CD4-positive, alpha-beta memory T cell (primary cell): ENCODE results near the gene VASH1. TPM values are rescaled to one million over a fixed set of nuclear protein-coding genes. Genes with fewer than 3 reads are reported as not detected.
"Not testable (repeated sequence)": the region's sequence is repeated elsewhere in the genome, so short reads cannot be mapped to it uniquely, and the experiment has no call there.

Experiments
- CTCF ChIA-PET: fragments of 350-600 bp; sonication (Branson Sonifier 250); formaldehyde crosslinking; loops from one replicate; lab custom pipeline; 2021; ENCODE audit warnings: inconsistent platforms; ENCODE audit not compliant: partially characterized antibody; lab: Charles Lee
- POLR2A ChIA-PET: fragments of 350-600 bp; sonication (Branson Sonifier 250); formaldehyde crosslinking; loops from one replicate; lab custom pipeline; 2021; ENCODE audit not compliant: partially characterized antibody; lab: Charles Lee
- DNase-seq, 5 donors: peaks; one replicate each; pipeline versions ENCODE4 v3.0.0 to v3.0.0-alpha.2; 2020 to 2022; ENCODE audit warnings: mixed read lengths in 1 of 5
- H3K27ac ChIP-seq: one replicate; pipeline ENCODE4 v1.7.0; 2013; ENCODE audit warnings: low read depth, low read length
- H3K27me3 ChIP-seq: 2 replicates; pipeline ENCODE4 v1.7.0; 2013; ENCODE audit warnings: mild to moderate bottlenecking, low read length, moderate library complexity; ENCODE audit not compliant: insufficient read depth
- H3K36me3 ChIP-seq: 2 replicates; pipeline ENCODE4 v1.7.0; 2013; ENCODE audit warnings: mild to moderate bottlenecking, low read length, moderate library complexity; ENCODE audit not compliant: insufficient read depth
- H3K4me1 ChIP-seq: 2 replicates; pipeline ENCODE4 v1.7.0; 2013; ENCODE audit warnings: mild to moderate bottlenecking, low read length, moderate library complexity; ENCODE audit not compliant: insufficient read depth
- H3K4me3 ChIP-seq, 2 donors: one replicate each; pipeline ENCODE4 v1.7.0; 2013; ENCODE audit warnings: low read length in 2 of 2, mild to moderate bottlenecking in 1 of 2
- H3K9me3 ChIP-seq, 2 donors: one replicate each; pipeline ENCODE4 v1.7.0; 2013; ENCODE audit warnings: low read length in 2 of 2, control low read depth in 1 of 2; ENCODE audit not compliant: control insufficient read depth in 1 of 2
- H3K27ac Mint-ChIP-seq, 7 donors: one replicate each; pipeline ENCODE4 v1.8.0; 2020 to 2021; ENCODE audit warnings: mixed read lengths in 7 of 7, mild to moderate bottlenecking in 6 of 7, inconsistent platforms in 3 of 7, moderate library complexity in 3 of 7
- H3K27me3 Mint-ChIP-seq, 2 donors: one replicate each; pipeline ENCODE4 v1.8.0; 2020 to 2021; ENCODE audit warnings: mixed read lengths in 2 of 2
- H3K36me3 Mint-ChIP-seq, 2 donors: one replicate each; pipeline ENCODE4 v1.8.0; 2020 to 2021; ENCODE audit warnings: mixed read lengths in 2 of 2, inconsistent platforms in 1 of 2, mild to moderate bottlenecking in 1 of 2
- H3K4me1 Mint-ChIP-seq, 4 donors: one replicate each; pipeline ENCODE4 v1.8.0; 2020 to 2021; ENCODE audit warnings: mixed read lengths in 4 of 4, mild to moderate bottlenecking in 1 of 4
- H3K4me3 Mint-ChIP-seq, 8 donors: one replicate each; pipeline ENCODE4 v1.8.0; 2020 to 2021; ENCODE audit warnings: mixed read lengths in 8 of 8, mild to moderate bottlenecking in 7 of 8, moderate library complexity in 6 of 8, inconsistent platforms in 3 of 8
- H3K9me3 Mint-ChIP-seq, 8 donors: one replicate each; pipeline ENCODE4 v1.8.0; 2020 to 2021; ENCODE audit warnings: mixed read lengths in 8 of 8, mild to moderate bottlenecking in 5 of 8, inconsistent platforms in 3 of 8, moderate library complexity in 1 of 8
- intact Hi-C: fragments of 100-400 bp; cut with micrococcal nuclease; formaldehyde crosslinking; loops from one replicate; pipeline ENCODE4 v1.15.1; 2023
- polyA plus RNA-seq, 2 donors: library from polyadenylated mRNA; unstranded; fragments of 300-500 nt; fragmentation: Illumina TruSeq; gene quantifications; one replicate each; pipeline ENCODE4 v1.2.3, GENCODE V29; 2021
- total RNA-seq, 2 experiments: library from RNA; stranded (reverse); gene quantifications; one replicate each; pipeline ENCODE4 v1.2.3, GENCODE V29; 2021

The VASH1 gene
- total and polyA plus RNA-seq, 4 experiments from 2014 or later, result 0.59 to 12.6 (median 5.6) TPM

DNA sequence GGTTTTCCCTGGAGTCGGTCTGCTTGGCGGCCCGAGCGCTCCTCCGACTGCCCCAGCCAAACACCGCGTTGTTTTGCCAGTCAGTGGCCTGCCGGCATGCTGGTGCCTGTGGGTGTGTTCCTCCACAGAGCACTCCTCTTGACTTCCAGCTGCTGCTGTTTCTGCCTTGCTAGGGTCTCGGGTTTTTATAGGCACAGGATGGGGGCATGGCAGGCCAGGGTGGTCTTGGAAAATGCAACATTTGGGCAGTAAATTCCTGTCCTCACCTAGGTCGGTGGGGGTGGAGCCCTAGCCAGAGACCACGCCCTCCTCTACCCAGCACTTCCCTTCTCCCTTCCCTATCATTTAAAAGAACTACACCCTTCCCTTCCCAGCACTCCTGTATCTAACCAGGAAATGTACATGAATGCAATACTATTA lies 34.7 kb upstream of the VASH1 start:
- H3K9me3 ChIP-seq, result no peaks in the 10 kb centered on the region
- POLR2A ChIA-PET, result no interaction called here
- Mint-ChIP-seq H3K27me3 (peaks cover 18 to 19% of the 10 kb centered on the region in 2 donors), H3K27ac (no peak overlapping the region), H3K4me3 (no peak overlapping the region), H3K9me3 (no peaks in the 10 kb centered on the region), H3K36me3 (no peaks in the 10 kb centered on the region), H3K4me1 (no peaks in the 10 kb centered on the region)
- no peaks in the 10 kb centered on the region for H3K36me3 ChIP-seq
- H3K27me3 ChIP-seq, result no peaks in the 10 kb centered on the region
- intact Hi-C loops, result no loop called here
- CTCF ChIA-PET, result no interaction called here
- H3K27ac ChIP-seq, result no peak overlapping the region
- H3K4me1 ChIP-seq, result no peaks in the 10 kb centered on the region
- no peak overlapping the region for H3K4me3 ChIP-seq
- DNase-seq, result no peak

DNA sequence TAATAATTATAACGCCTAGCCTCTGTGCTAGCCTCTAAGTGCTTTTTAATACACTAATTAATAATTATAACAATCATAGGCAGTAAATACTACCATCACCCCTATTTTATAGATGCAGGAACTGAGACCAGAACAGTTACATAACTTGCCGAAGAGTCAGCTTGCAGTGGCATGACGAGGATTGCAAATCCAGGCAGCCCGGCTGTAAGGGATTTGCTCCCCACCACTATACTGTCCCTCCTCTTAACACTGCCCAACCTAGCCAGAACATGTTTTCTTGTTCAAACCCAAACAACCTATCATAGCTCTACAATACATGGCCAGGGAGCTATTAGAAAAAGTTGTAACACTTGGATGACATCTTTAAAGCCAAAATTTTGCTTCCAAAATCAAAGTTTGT lies 33.9 kb upstream of the VASH1 start:
- CTCF ChIA-PET, result no interaction called here
- H3K9me3 Mint-ChIP-seq, result no peaks in the 10 kb centered on the region
- H3K27ac Mint-ChIP-seq, result no peak overlapping the region
- H3K27me3 Mint-ChIP-seq, result peaks cover 18 to 19% of the 10 kb centered on the region in 2 donors
- Histone ChIP-seq H3K27ac (no peak overlapping the region), H3K36me3 (no peaks in the 10 kb centered on the region), H3K4me1 (no peaks in the 10 kb centered on the region), H3K27me3 (no peaks in the 10 kb centered on the region), H3K4me3 (no peak overlapping the region), H3K9me3 (no peaks in the 10 kb centered on the region)
- no peaks in the 10 kb centered on the region for H3K4me1 Mint-ChIP-seq
- intact Hi-C loops, result no loop called here
- DNase-seq, result no peak
- no peaks in the 10 kb centered on the region for H3K36me3 Mint-ChIP-seq
- POLR2A ChIA-PET, result no interaction called here
- H3K4me3 Mint-ChIP-seq, result no peak overlapping the region

GRCh38 chr14:76727901-76728300 lies 33.4 kb upstream of the VASH1 start:
- POLR2A ChIA-PET, result no interaction called here
- CTCF ChIA-PET, result interaction anchor here (2.6 kb wide), 1 partner anchor 18 kb away, joined by 7 read pairs; no protein-coding TSS in a partner anchor
- no peaks in the 10 kb centered on the region for H3K4me1 ChIP-seq
- H3K36me3 ChIP-seq, result no peaks in the 10 kb centered on the region
- H3K9me3 Mint-ChIP-seq, result no peaks in the 10 kb centered on the region
- no peaks in the 10 kb centered on the region for H3K36me3 Mint-ChIP-seq
- no peaks in the 10 kb centered on the region for H3K27me3 ChIP-seq
- no peaks in the 10 kb centered on the region for H3K9me3 ChIP-seq
- no peak for DNase-seq
- no peak overlapping the region for H3K27ac ChIP-seq
- no peak overlapping the region for H3K27ac Mint-ChIP-seq
- H3K4me3 Mint-ChIP-seq, result no peak overlapping the region
- H3K4me3 ChIP-seq, result no peak overlapping the region
- no peaks in the 10 kb centered on the region for H3K4me1 Mint-ChIP-seq
- peaks cover 15 to 18% of the 10 kb centered on the region in 2 donors for H3K27me3 Mint-ChIP-seq
- intact Hi-C loops, result no loop called here

DNA sequence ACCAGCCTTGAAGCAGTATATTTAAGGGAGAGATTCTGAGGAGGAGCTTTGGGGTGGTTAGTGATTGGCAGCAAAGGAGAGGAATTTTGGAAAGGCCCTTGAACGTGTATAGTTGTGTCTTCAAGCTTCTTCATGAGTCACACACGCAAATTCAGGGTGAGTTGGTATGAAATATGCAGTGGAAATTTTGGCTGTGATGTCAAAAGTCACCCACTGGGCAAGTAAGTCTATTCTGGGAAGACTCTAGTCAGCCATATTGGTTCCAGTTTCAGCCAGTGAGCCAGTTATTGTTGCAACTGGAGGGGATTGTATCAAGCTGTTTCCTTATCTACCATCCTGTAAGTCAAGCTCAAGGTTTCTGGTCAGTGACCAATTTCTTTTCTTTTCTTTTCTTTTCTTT lies 32.0 kb upstream of the VASH1 start:
- no peak overlapping the region for H3K27ac Mint-ChIP-seq
- no peak overlapping the region for H3K27ac ChIP-seq
- ChIA-PET CTCF (interaction anchor here (1.0 to 2.6 kb wide), 2 partner anchors 19 to 56 kb away, joined by 4 to 7 read pairs; no protein-coding TSS in a partner anchor), POLR2A (no interaction called here)
- peaks cover 15 to 18% of the 10 kb centered on the region in 2 donors for H3K27me3 Mint-ChIP-seq
- no peaks in the 10 kb centered on the region for H3K27me3 ChIP-seq
- no peak for DNase-seq
- intact Hi-C loops, result no loop called here
- no peaks in the 10 kb centered on the region for H3K9me3 ChIP-seq
- no peak overlapping the region for H3K4me3 ChIP-seq
- no peaks in the 10 kb centered on the region for H3K36me3 ChIP-seq
- no peaks in the 10 kb centered on the region for H3K4me1 ChIP-seq
- no peak overlapping the region for H3K4me3 Mint-ChIP-seq
- no peaks in the 10 kb centered on the region for H3K9me3 Mint-ChIP-seq
- no peaks in the 10 kb centered on the region for H3K36me3 Mint-ChIP-seq
- no peaks in the 10 kb centered on the region for H3K4me1 Mint-ChIP-seq

- Mint-ChIP-seq H3K9me3 (peaks cover 0 to 2% (median 0%) of the 10 kb centered on the region in 8 donors), H3K27ac (no peak overlapping the region), H3K4me1 (no peaks in the 10 kb centered on the region), H3K27me3 (peaks cover 13 to 14% of the 10 kb centered on the region in 2 donors), H3K36me3 (no peaks in the 10 kb centered on the region), H3K4me3 (no peak overlapping the region)
- ChIA-PET CTCF (interaction anchor here (2.6 kb wide), 1 partner anchor 20 kb away, joined by 7 read pairs; no protein-coding TSS in a partner anchor), POLR2A (no interaction called here)
- Histone ChIP-seq H3K36me3 (no peaks in the 10 kb centered on the region), H3K4me1 (no peaks in the 10 kb centered on the region), H3K27ac (no peak overlapping the region), H3K4me3 (no peak overlapping the region), H3K27me3 (no peaks in the 10 kb centered on the region), H3K9me3 (no peaks in the 10 kb centered on the region)
- DNase-seq, result no peak
- intact Hi-C loops, result no loop called here
These were observed 31.2 kb upstream of the VASH1 start for GRCh38 chr14:76729953-76730505.

DNA sequence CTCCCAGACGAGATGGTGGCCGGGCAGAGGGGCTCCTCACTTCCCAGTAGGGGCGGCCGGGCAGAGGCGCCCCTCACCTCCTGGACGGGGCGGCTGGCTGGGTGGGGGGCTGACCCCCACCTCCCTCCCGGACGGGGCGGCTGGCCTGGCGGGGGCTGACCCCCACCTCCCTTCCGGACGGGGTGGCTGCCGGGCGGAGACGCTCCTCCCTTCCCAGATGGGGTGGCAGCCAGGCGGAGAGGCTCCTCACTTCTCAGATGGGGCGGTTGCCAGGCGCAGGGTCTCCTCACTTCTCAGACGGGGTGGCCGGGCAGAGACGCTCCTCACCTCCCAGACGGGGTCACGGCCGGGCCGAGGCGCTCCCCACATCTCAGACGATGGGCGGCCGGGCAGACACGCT lies 26.8 kb upstream of the VASH1 start:
- H3K4me1 ChIP-seq, H3K27ac Mint-ChIP-seq, H3K4me3 Mint-ChIP-seq, H3K9me3 ChIP-seq, H3K36me3 Mint-ChIP-seq, H3K4me1 Mint-ChIP-seq, intact Hi-C loops, H3K4me3 ChIP-seq, DNase-seq, CTCF ChIA-PET, H3K27ac ChIP-seq, H3K27me3 ChIP-seq, H3K36me3 ChIP-seq, POLR2A ChIA-PET: not testable (repeated sequence)
- Mint-ChIP-seq H3K27me3 (peaks cover 12 to 14% of the 10 kb centered on the region in 2 donors), H3K9me3 (peaks cover 0 to 14% (median 3%) of the 10 kb centered on the region in 8 donors)

- intact Hi-C loops, result no loop called here
- no peaks in the 10 kb centered on the region for H3K27me3 ChIP-seq
- no peaks in the 10 kb centered on the region for H3K9me3 ChIP-seq
- POLR2A ChIA-PET, result no interaction called here
- no peak overlapping the region for H3K4me3 ChIP-seq
- H3K4me1 Mint-ChIP-seq, result no peaks in the 10 kb centered on the region
- DNase-seq, result no peak
- H3K27ac Mint-ChIP-seq, result no peak overlapping the region
- H3K9me3 Mint-ChIP-seq, result peaks cover 0 to 32% (median 18%) of the 10 kb centered on the region in 8 donors
- peaks cover 8 to 19% of the 10 kb centered on the region in 2 donors for H3K27me3 Mint-ChIP-seq
- CTCF ChIA-PET, result no interaction called here
- H3K36me3 ChIP-seq, result no peaks in the 10 kb centered on the region
- H3K27ac ChIP-seq, result no peak overlapping the region
- H3K36me3 Mint-ChIP-seq, result peaks cover 5 to 12% of the 10 kb centered on the region in 2 donors
- no peaks in the 10 kb centered on the region for H3K4me1 ChIP-seq
- no peak overlapping the region for H3K4me3 Mint-ChIP-seq
These were observed 24.8 kb upstream of the VASH1 start for GRCh38 chr14:76736514-76736913.
